Caki2 (cell line): ENCODE results near the gene BRIP1. TPM values are rescaled to one million over a fixed set of nuclear protein-coding genes. Genes with fewer than 3 reads are reported as not detected.
"Not testable (repeated sequence)": the region's sequence is repeated elsewhere in the genome, so short reads cannot be mapped to it uniquely, and the experiment has no call there.

Experiments
- DNase-seq: peaks from one replicate; pipeline ENCODE4 v3.0.0-alpha.2; 2015; ENCODE audit warnings: low read depth
- in situ Hi-C: cut with HindIII; loops from 2 replicates; pipeline ENCODE4 v1.10.0; 2016; ENCODE audit warnings: low sequenced_read_pairs, low pct_unique_long_range_greater_than_20kb, mixed read lengths
- total RNA-seq: library from RNA; depleted of rRNA; stranded (reverse); fragments of >200 nt; shearing (Covaris generic); gene quantifications from 2 replicates; pipeline ENCODE4 v1.2.3, GENCODE V29; 2014; ENCODE audit warnings: low replicate concordance

The BRIP1 gene
- total RNA-seq, 1 experiment from 2014 or later: 6.2 TPM

- in situ Hi-C loops: no loop called here
- DNase-seq: peak; percentile 12
Measured at GRCh38 chr17:61700252-61700651, 163.1 kb downstream of the BRIP1 start.

- no peak for DNase-seq
- in situ Hi-C loops: no loop called here
Measured at GRCh38 chr17:61699694-61700093, 163.6 kb downstream of the BRIP1 start.

- in situ Hi-C loops: no loop called here
- DNase-seq: no peak
Measured at GRCh38 chr17:61699032-61699431, 164.3 kb downstream of the BRIP1 start.

GRCh38 chr17:61698244-61698643 is 165.1 kb downstream of the BRIP1 start:
- DNase-seq: no peak
- in situ Hi-C loops: no loop called here

- no peak for DNase-seq
- in situ Hi-C loops: no loop called here
Measured at GRCh38 chr17:61695779-61696337, 167.5 kb downstream of the BRIP1 start.

GRCh38 chr17:61694095-61694494 is 169.2 kb downstream of the BRIP1 start:
- in situ Hi-C loops: no loop called here
- DNase-seq: no peak

GRCh38 chr17:61689610-61690180 is 173.6 kb downstream of the BRIP1 start:
- DNase-seq: no peak
- in situ Hi-C loops: no loop called here

- in situ Hi-C loops: no loop called here
Measured at GRCh38 chr17:61687769-61688168, 175.6 kb downstream of the BRIP1 start.

GRCh38 chr17:61686113-61686512 is 177.2 kb downstream of the BRIP1 start:
- in situ Hi-C loops: no loop called here
- no peak for DNase-seq

More at GRCh38 chr17:61687769-61688168, 175.6 kb downstream of the BRIP1 start:
- no peak for DNase-seq

- no peak for DNase-seq
- in situ Hi-C loops: no loop called here
Measured at GRCh38 chr17:61684818-61685217, 178.5 kb downstream of the BRIP1 start.

- in situ Hi-C loops: no loop called here
- DNase-seq: no peak
Measured at GRCh38 chr17:61684172-61684571, 179.2 kb downstream of the BRIP1 start.

GRCh38 chr17:61683466-61683865 is 179.9 kb downstream of the BRIP1 start:
- in situ Hi-C loops: no loop called here
- no peak for DNase-seq

GRCh38 chr17:61680921-61681320 is 182.4 kb downstream of the BRIP1 start:
- no peak for DNase-seq
- in situ Hi-C loops: no loop called here

- in situ Hi-C loops: no loop called here
- DNase-seq: no peak
Measured at GRCh38 chr17:61678339-61678738, 185.0 kb downstream of the BRIP1 start.

GRCh38 chr17:61677150-61677811 is 186.0 kb downstream of the BRIP1 start:
- DNase-seq, in situ Hi-C loops: not testable (repeated sequence)

- in situ Hi-C loops, DNase-seq: not testable (repeated sequence)
Measured at GRCh38 chr17:61676522-61676921, 186.8 kb downstream of the BRIP1 start.

- DNase-seq, in situ Hi-C loops: not testable (repeated sequence)
Measured at GRCh38 chr17:61674609-61675008, 188.7 kb downstream of the BRIP1 start.

- in situ Hi-C loops, DNase-seq: not testable (repeated sequence)
Measured at GRCh38 chr17:61673019-61673897, 190.1 kb downstream of the BRIP1 start.

GRCh38 chr17:61672140-61672539 is 191.2 kb downstream of the BRIP1 start:
- in situ Hi-C loops: no loop called here
- DNase-seq: no peak
